ENCODE measurements around the gene PLAAT3. TPM values are rescaled to one million over a fixed set of nuclear protein-coding genes. Genes with fewer than 3 reads are reported as not detected.

Gene PLAAT3
- total RNA-seq, 4 donors from 2014 or later = 278 to 514 (median 407) TPM

- TF ChIP-seq, protein P1, sequence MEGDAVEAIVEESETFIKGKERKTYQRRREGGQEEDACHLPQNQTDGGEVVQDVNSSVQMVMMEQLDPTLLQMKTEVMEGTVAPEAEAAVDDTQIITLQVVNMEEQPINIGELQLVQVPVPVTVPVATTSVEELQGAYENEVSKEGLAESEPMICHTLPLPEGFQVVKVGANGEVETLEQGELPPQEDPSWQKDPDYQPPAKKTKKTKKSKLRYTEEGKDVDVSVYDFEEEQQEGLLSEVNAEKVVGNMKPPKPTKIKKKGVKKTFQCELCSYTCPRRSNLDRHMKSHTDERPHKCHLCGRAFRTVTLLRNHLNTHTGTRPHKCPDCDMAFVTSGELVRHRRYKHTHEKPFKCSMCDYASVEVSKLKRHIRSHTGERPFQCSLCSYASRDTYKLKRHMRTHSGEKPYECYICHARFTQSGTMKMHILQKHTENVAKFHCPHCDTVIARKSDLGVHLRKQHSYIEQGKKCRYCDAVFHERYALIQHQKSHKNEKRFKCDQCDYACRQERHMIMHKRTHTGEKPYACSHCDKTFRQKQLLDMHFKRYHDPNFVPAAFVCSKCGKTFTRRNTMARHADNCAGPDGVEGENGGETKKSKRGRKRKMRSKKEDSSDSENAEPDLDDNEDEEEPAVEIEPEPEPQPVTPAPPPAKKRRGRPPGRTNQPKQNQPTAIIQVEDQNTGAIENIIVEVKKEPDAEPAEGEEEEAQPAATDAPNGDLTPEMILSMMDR (IDR thresholded peaks at IDR 0.05; ENCODE audit: low read depth) = no peak
Measured at GRCh38 chr11:63527667-63528066, 86.6 kb downstream of the PLAAT3 start.

Other genes with a start within 250 kb of the PLAAT3 start
- gene SLC22A9, start 244.6 kb downstream of the PLAAT3 start, total RNA-seq = not detected
- 10 to 100 TPM; 38.2 to 59.5 (median 42.9) TPM for gene PLAAT5, start 123.3 kb downstream of the PLAAT3 start, total RNA-seq
- 100 to 1,000 TPM in 1 of 4 donors, 10 to 100 TPM in 3; 30.2 to 230 (median 71.0) TPM for gene LGALS12, start 108.3 kb downstream of the PLAAT3 start, total RNA-seq
- gene PLAAT4, start 77.6 kb downstream of the PLAAT3 start, total RNA-seq = 10 to 100 TPM in 3 of 4 donors, 1 to 10 TPM in 1; 9.9 to 21.2 (median 15.4) TPM
- gene PLAAT2, start 51.1 kb downstream of the PLAAT3 start, total RNA-seq = not detected
- 100 to 1,000 TPM in 3 of 4 donors, 10 to 100 TPM in 1; 83.5 to 172 (median 118) TPM for gene ATL3, start 56.9 kb upstream of the PLAAT3 start, total RNA-seq
- gene RTN3, start 67.1 kb upstream of the PLAAT3 start, total RNA-seq = 100 to 1,000 TPM; 179 to 283 (median 224) TPM
- gene ZFTA, start 154.3 kb upstream of the PLAAT3 start, total RNA-seq = 10 to 100 TPM in 2 of 4 donors, 1 to 10 TPM in 2; 5.1 to 16.2 (median 8.7) TPM
- gene SPINDOC, start 199.0 kb upstream of the PLAAT3 start, total RNA-seq = 1 to 10 TPM; 4.6 to 7.3 (median 5.0) TPM
- 10 to 100 TPM in 3 of 4 donors, 1 to 10 TPM in 1; 9.9 to 16.4 (median 13.3) TPM for gene MARK2, start 224.7 kb upstream of the PLAAT3 start, total RNA-seq

Measured in subcutaneous adipose tissue (tissue), 4 donors.